GM20431 (cell line): Measurements from ENCODE around the gene TGM3.

Source experiments
- in situ Hi-C: fragments of 300-500 bp; cut with MseI, MboI; formaldehyde crosslinking; loops from one replicate; pipeline ENCODE4 v1.15.0; 2020; ENCODE audit warnings: low sequenced_read_pairs; ENCODE audit not compliant: unreplicated experiment

TGM3 gene

DNA sequence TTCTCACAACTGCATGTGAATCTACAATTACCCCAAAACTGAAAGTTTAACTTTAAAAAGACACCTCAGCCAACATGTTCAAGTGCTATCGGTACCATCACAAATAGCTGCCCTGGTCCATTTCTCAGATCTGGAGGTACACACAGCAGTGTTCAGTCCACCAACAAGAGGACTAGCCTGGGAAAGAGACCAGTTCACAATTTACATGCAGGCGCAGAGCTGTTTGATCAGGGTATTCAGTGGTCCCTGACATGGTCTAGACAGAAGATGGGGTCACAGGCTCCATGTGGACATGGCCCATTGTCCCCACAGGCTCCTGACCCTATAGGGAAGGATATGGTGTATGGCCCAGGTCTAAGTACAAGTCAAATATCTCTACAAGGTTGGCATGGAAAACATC lies 69.3 kb downstream of the TGM3 start:
- in situ Hi-C loops: no loop called here

DNA sequence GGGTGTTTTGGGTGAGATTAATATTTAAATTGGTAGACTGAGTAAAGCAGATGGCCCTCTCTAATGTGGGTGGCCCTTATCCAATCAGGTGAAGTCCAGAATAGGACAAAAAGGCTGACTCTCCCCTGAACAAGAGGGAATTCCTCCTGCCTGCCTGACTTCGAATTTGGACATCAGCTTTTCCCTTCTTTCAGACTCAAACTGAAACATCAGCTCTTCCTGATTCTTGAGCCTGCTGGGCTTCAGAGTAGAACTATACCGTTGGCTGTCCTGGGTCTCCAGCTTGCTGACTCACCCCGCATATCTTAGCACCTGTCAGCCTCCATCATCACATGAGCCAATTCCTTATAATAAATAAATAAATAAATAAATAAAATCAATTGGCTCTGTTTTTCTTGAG lies 69.9 kb downstream of the TGM3 start:
- in situ Hi-C loops: no loop called here

DNA sequence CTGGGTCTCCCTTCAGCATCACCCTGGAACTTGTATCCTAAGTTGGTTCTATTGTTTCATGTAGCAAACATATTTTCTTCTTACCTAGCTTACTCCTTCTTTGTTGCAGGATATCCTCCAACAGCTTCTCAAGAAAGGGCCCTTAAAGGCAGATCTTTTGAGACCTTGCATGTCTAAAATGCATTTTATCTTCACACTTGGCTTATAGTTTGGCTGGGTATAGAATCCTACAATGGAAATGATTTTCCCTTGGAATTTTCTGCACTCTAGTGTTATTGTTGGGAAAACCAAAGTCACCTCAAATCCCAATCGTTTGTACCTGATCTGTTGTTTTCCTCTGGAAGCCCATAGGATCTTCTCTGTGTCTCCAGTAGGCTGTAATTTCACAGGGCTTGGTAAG lies 72.8 kb downstream of the TGM3 start:
- in situ Hi-C loops: no loop called here

DNA sequence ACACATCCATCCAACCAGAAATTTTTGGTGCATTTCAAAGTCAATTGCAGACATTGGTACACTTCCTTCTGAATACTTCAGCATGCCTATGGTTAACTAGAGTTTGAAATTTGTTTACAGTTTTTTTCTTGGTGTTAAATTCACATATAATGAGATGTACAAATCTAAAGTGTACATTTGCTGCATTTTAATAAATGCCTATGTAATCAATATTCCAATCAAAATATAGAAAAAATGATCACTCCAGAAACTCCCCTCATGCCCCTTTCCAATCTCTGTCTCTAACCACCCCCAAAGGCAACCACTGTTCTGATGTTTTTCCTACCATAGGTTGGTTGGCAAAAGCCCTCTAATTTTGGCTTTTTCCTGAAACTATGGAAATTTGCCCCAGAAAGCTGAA lies 77.3 kb downstream of the TGM3 start:
- in situ Hi-C loops: no loop called here

DNA sequence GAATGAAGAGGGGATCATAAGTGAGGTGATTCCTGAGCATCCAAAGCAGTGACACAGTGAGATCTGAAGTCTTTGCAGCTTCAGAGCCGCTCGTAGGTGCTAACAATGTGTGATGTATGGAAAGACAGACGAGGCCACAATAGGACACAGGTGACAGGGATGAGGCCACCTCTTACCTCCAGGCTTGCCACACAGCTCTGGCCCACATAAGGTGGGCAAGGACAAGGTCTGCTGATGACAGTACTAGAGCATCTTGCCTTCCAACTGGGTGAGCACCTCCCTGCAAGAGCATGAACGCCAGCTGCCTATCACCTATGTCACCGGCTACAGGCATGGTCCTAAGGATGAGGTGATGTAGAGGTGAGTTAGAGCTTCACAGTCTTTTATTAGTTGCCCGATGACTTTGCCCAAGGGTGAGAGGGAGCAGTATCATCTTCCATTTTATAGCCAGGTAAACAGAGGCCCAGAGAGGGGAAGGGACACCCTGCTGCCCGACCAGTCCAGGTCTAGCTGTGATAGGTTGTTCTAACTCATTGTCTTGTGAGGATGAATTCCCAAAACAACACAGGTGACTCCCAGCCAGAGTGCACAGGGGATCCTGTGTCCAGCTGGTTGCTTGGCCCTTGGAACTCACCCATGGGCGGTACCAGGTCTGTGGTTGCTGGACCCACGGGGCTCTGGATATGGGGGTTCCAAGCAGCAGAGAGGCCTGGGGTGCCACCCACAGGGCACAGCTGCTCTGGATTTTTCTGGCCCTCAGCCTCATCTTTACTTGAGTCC lies 78.7 kb downstream of the TGM3 start:
- in situ Hi-C loops: no loop called here

DNA sequence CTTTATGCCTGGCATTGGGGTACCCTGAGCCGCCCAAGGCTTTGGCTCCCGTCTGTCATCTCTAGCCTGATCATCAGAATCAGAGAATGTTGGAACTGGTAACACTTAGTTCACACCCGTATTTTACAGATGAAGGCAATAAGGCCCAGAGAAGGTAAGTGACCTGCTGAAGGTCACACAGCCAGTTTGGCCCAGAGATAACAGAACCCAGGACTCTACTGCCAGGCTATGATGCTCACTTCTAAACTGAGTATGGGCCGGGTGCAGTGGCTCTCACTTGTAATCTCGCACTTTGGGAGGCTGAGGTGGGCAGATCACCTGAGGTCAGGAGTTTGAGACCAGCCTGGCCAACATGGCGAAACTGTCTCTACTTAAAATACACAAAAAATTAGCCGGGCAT lies 83.1 kb downstream of the TGM3 start:
- in situ Hi-C loops: no loop called here

DNA sequence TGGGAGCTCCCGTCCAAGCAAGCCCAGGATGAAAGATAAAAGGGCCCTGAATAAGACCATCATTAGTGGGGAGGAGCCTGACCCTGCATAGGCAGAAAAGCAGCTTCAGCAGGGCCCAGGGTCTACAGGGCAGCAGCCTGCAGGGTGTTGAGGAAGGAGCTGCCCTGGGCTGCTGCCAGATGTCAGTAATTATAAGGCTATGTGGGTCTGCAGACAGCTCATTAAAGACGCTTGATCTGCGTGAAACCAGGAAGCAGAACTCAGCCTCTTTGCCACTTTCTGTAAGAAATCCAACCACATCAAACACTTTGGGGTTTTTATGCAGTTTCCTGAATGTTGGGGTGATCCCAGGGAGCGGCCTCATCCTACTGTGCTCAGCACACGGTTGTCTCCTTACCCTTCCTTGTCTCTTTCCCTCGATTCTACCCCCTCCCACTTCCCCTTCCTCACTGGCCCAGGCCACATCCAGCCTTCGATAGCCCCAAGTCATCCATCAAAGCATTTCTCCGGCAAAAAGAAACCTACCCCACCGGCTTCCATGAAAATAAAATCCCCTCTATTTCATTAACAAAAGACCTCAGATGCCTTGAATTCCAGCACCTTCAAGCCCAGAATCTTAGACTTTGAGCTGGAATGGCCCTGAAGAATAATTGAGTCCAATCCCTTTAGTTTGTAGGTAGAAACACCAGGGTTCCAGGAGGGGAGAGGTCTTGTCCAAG lies 83.9 kb downstream of the TGM3 start:
- in situ Hi-C loops: no loop called here

DNA sequence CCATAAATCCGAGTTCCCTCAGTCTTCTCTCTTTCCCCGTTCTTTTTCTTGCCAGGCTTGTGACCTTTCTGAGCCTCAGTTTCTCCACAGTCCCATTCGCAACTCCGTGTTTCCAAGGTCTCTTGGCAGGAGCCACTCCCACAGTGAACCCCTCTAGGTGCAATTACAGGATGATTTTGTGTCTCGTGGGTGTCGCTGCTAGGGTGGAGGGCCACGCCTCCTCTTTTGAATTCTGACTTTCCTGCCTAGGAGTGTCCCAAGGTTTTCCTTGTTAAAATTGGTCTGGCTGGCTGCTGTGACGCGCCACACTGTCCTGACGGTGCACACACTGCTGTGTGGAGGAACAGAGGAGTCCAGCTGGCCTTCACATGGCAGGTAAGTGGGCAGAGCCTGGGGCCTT lies 84.8 kb downstream of the TGM3 start, which contains the start of gene TGM6:
TGM6 (plus strand) TSS at position 301 of the 400 bp plus-strand sequence; CDS start at position 369, 68 bp downstream.
- in situ Hi-C loops: no loop called here

DNA sequence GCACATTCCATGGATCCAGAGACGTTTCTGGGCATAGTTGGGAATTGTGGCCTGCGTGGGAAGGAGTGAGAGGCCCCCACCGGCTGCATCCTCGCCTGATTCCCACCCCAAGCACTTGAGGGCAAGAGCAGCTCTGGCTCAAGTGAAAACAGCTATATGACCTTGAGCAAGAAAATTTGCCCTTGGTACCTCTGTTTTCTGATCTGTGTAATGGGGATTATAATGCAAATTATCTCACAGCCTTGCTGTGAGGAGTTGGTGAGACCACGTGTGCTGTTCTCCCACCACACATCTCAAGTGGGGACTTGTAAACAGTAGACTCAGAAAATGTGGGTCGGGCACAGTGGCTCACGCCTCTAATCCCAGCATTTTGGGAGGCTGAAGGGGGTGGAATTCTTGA lies 85.5 kb downstream of the TGM3 start:
- in situ Hi-C loops: no loop called here

DNA sequence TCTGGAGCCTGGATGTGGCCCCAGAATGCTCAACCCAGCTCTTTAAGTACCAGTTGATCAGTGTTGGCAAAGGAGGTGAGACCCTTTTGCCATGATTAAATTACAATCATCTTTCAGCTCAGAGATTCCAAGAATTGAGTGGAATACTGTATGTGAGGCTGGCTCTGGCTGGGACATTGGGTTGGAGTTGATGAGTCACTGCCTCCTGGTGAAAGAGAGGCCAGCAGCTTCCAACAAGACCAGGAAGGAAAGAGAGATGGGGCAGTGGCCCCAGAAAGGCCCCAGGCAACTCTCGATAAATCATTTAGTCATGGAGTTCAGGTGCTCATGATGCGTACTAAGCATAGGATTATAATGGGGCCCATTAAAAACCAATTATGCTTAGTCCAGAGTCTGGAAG lies 87.0 kb downstream of the TGM3 start:
- in situ Hi-C loops: no loop called here

DNA sequence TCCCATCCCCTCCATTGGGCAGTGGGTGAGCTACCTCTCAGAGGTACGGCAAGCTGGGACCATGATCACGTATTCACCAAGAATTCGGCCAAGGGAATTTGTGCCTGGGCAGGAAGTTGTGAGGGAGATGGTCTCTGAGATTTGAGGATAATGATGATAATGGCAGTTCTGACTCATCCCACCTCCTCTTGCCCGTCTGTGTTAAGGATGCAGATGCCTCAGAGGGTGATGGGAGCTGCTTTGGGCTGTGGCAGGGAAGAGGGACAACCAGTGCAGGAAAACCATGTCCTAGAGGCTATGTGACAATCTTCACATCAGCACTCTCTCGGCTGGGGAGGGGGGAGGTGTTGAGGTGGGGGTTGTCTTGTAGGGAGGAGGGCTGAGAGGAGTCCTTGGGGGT lies 89.2 kb downstream of the TGM3 start:
- in situ Hi-C loops: no loop called here

DNA sequence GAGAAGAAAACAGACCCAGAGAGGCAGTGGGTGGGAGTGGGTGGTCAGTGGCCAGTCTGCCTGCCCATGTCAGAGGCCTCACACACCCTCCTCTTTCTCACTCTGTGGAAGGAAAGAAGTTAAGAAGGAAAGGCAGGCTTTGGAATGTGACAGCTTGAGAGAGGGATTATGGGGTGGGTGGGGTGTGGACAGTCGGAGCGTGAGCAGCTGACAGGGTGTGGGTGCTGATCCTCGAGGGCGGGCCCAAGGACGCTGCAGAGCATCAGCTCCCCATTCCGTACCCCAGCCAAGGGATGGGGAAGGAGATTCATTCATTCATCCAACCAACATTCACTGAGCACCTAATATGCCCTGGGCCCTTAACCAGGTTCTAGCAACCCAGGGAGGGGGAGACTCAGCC lies 89.7 kb downstream of the TGM3 start:
- in situ Hi-C loops: no loop called here

DNA sequence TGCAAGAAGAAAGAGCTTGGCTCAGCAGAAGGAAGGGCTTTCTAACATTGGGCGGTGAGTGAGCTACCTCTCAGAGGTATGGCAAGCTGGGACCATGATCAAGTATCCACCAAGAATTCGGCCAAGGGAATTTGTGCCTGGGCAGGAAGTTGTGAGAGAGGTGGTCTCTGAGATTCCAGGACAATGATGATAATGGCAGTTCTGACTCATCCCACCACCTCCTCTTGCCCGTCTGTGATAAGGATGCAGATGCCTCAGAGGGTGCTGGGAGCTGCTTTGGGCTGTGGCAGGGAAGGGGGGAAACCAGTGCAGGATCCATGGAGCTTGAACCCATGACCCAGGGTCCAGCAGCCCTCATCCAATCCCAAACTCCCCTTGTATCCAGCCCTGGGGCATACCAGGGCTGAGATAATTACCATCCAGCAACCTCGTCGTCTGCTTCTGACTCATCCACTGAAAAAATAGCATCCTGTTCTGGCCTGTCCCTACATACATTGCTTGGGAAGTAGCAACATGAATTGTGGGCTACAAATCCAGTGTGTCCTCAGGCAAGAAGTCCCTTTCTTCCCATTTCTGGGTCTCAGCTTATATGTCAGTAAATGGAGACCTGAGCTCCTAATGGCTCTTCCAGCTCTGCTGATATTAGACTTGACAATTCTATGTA lies 90.8 kb downstream of the TGM3 start:
- in situ Hi-C loops: no loop called here

DNA sequence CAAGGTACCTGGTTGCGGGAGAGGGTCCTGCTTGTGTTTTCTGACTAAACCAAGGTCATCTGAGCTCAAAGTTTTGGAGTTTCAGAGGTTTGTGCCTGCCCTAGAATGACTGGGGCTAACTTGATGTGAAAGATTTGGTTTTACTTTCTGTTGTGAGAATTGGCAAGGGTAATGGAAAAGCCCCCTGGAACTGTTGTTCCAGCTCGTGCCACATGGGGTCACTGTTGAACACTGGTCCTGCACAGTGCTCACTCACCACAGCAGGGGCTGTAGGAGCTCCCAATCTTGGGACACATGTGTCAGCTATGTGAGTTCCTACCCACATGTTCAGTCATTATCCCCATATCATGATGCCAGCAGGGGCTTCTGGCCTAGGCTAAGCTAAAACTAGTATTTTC lies 91.4 kb downstream of the TGM3 start:
- in situ Hi-C loops: no loop called here

DNA sequence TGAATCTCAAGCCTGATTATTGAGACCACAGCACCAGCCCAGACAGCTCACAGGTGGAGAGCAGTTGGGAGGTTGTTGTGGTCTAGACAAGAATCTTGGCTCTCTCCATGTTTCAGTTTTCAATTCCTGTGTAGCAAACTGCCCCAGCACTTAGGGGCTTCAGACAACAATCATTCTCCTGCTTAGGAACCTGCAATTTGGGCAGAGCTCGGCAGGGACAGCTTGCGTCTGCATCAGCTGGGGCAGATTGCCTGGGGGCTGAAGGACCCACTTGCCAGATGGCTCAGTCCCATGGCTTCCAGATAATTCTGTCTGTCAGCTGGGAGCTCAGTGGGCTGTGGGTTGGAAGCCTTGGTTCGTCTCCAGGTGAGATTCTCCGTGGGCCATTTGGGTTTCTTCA lies 91.8 kb downstream of the TGM3 start:
- in situ Hi-C loops: no loop called here
